Mesodermal cell (in vitro differentiated cells): ENCODE measurements around the gene PDE6H.

ENCODE experiments used
- H3K27ac ChIP-seq: 2 replicates; pipeline ENCODE4 v1.7.0; 2013; ENCODE audit warnings: mild to moderate bottlenecking, low read depth, low read length, moderate library complexity; ENCODE audit not compliant: severe bottlenecking
- H3K36me3 ChIP-seq: 2 replicates; pipeline ENCODE4 v1.7.1; 2013; ENCODE audit warnings: mild to moderate bottlenecking, low read length, moderate library complexity; ENCODE audit not compliant: control insufficient read depth, insufficient read depth
- H3K4me1 ChIP-seq: one replicate; pipeline ENCODE4 v1.7.1; 2013; ENCODE audit warnings: mild to moderate bottlenecking, low read length; ENCODE audit not compliant: insufficient read depth, control insufficient read depth, poor library complexity, severe bottlenecking
- H3K4me3 ChIP-seq: 2 replicates; pipeline ENCODE4 v1.7.0; 2013; ENCODE audit warnings: low read length, control low read depth, mild to moderate bottlenecking; ENCODE audit not compliant: insufficient read depth, poor library complexity, severe bottlenecking; ENCODE audit errors: extremely low read depth
- H3K9me3 ChIP-seq: 2 replicates; pipeline ENCODE4 v1.7.1; 2013; ENCODE audit warnings: mild to moderate bottlenecking, low read length, moderate library complexity; ENCODE audit not compliant: control insufficient read depth
- WGBS, 2 experiments: methylation state at CpG; one replicate each; pipeline ENCODE4 v1.1.5; 2013; ENCODE audit warnings: missing lambda C conversion rate in 2 of 2; ENCODE audit not compliant: insufficient coverage in 2 of 2; 5-methylcytosine and 5-hydroxymethylcytosine counted together

PDE6H gene

DNA sequence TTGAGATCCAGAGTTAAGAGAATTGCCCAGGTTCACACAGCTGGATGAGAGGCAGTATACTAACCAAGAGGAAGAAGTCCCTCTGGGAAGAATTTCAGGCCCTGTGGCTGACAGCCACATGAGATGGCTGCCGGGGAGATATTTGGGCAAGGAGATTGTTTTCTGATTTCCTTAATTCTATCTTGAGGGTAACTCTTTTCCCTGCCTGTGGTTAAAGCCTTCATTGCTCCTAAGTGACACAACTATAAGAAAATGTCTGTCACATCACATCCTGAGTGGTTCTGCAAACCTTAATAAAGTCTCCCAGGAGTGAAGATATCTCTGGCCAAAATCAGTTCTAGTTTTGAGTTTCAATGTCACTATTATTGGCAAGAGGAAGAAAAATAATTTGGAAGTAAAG lies 21.0 kb upstream of the PDE6H start:
- H3K9me3 ChIP-seq: no peaks in the 10 kb centered on the region
- peaks cover 40% of the 10 kb centered on the region for H3K4me1 ChIP-seq
- H3K36me3 ChIP-seq: peaks cover 5% of the 10 kb centered on the region
- peak overlapping the region; percentile 82 for H3K27ac ChIP-seq
- no peak overlapping the region for H3K4me3 ChIP-seq
- WGBS, 2 experiments: 100% methylated on average over 1 of the region's 1 CpG

DNA sequence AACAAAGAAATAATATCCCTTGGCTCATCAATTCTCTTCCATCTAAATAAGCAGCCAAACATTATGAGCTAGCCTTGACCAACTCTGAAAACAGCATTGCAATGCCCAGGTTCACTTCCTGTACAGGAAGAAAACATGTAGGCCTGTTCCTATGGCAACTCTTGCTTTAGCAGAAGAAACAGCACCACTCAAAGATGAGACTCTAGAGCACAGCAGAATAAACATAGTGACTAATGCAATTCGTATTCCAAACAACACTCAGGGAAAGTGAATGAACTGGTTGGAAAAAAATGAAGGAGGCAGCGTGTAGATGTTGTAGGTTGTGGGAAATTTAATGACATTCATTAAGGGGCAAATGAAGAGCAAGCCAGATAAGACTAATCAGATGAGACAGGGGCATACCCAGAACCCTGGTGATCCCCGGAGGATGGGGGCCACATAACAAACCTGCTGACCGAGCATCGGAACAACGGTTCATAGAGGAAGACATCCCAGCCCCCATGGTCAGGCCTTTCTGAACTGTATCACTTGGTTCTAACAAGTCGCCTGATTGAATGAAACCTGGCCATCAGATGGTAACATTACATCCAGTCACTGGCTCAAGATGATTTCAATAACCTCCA lies 20.4 kb upstream of the PDE6H start:
- H3K27ac ChIP-seq: peak overlapping the region; percentile 82
- 90 to 94% methylated on average over 5 to 6 of the region's 7 CpGs for WGBS, 2 experiments

DNA sequence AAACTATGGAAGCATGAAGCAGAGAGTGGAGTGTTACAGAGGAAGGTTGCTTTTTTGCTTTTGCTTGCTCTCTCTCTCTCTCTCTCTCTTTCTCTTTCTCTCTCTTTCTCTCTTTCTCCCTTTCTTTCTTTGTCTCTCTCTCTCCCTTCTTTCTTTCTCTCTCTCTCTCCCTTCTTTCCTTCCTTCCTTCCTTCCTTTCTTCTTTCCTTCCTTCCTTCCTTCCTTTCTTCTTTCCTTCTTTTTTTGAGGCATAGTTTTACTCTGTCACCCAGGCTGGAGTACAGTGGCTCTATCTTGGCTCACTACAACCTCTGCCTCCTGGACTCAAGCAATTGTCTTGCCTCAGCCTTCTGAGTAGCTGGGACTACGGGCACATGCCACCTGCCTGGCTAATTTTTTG lies 19.1 kb upstream of the PDE6H start:
- Histone ChIP-seq H3K36me3 (peaks cover 5% of the 10 kb centered on the region), H3K4me1 (peaks cover 33% of the 10 kb centered on the region), H3K4me3 (no peak overlapping the region), H3K27ac (no peak overlapping the region), H3K9me3 (no peaks in the 10 kb centered on the region)
- 100% methylated on average over 1 of the region's 1 CpG; no CpG with 5 or more reads in 1 of the 2 experiments for WGBS, 2 experiments

More for the DNA sequence above, 20.4 kb upstream of the PDE6H start:
- no peaks in the 10 kb centered on the region for H3K9me3 ChIP-seq
- H3K36me3 ChIP-seq: peaks cover 5% of the 10 kb centered on the region
- H3K4me1 ChIP-seq: peaks cover 40% of the 10 kb centered on the region
- no peak overlapping the region for H3K4me3 ChIP-seq

DNA sequence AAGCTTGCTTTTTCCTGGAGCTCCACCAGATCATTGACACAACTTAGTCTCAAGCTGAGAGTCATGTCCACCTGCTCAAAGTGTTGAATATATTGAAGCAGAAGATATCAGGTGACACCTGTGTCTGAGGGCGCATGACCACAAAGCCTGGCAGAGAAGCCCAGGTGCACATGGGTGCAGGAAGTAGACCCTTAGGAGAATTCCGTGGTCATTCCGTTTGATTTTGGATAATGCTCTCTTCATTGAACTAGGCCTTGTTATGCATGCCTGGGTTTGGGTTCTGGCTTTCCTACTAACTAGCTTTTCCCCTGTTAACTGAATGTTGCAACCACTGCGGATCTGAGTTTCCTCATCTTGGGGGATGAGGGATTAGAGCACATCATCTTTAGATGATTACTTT lies 18.6 kb upstream of the PDE6H start:
- Histone ChIP-seq H3K9me3 (no peaks in the 10 kb centered on the region), H3K36me3 (peaks cover 5% of the 10 kb centered on the region), H3K4me3 (no peak overlapping the region), H3K27ac (no peak overlapping the region), H3K4me1 (peaks cover 27% of the 10 kb centered on the region)
- WGBS, 2 experiments: 95 to 97% methylated on average over 3 to 4 of the region's 4 CpGs

DNA sequence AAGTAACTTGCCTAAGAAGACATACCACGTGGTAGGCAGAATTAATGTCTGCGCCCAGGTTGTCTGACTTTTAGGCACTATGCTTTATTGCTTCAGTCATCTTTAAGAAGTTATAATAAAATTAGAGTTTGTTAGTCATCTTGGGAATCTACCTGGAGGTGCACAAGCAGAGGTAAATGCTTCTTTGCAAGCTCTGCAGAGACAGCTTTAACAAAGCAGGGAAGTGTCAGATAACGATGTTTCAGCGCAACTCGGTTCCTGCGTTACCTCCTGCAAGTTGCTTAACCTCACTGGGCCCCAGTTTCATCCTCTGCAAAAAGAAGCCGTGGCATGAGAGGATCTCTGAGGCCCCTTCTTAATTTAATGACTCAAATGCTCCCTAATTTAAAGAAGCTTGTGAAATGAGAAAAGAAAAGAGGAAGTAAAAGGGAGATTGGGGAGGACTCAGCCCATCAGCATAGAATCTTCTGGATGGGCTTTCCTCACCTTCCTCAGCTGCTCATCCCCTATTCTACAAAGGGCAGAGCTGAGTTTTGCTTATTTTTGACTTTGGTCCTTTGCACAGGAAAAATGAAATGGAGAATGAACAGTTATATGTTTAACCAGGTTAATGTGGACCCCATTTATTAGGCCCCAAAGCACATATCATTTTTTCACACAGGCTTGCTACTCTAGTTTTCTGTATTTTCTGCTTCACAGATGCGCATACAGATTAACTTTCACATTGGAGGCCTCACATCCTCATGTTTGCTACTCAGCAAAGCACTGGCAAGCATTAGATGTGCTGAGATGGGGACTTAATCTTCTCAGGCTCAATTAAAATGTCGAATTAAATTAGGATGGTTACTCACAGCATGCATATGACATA lies 16.6 kb upstream of the PDE6H start:
- H3K27ac ChIP-seq: no peak overlapping the region

DNA sequence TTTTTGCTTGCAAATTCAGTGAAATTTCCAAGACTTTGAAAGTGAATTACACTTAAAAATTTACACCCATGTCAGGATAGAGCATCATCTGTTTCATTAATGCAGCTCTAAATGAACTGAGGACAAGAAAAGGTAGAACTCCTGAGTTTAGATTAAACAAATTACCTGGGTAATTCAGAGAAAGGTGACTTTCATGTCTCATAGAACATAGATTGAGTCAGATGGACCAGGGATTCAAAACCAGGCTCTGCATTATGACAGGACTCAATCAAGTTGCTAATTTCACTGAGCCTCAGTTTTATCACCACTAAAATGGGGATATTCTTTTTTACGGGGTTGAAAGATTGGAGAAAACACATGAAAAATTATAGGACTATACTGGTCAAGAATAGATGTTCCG lies 15.9 kb upstream of the PDE6H start:
- Histone ChIP-seq H3K36me3 (no peaks in the 10 kb centered on the region), H3K4me3 (no peak overlapping the region), H3K9me3 (no peaks in the 10 kb centered on the region), H3K4me1 (peaks cover 22% of the 10 kb centered on the region), H3K27ac (no peak overlapping the region)
- WGBS, 2 experiments: 90% methylated on average over 1 of the region's 2 CpGs; no CpG with 5 or more reads in 1 of the 2 experiments

More for the DNA sequence above, 16.6 kb upstream of the PDE6H start:
- no peaks in the 10 kb centered on the region for H3K9me3 ChIP-seq
- no peaks in the 10 kb centered on the region for H3K36me3 ChIP-seq
- 84 to 92% methylated on average over 4 to 8 of the region's 9 CpGs for WGBS, 2 experiments
- H3K4me3 ChIP-seq: no peak overlapping the region
- peaks cover 22% of the 10 kb centered on the region for H3K4me1 ChIP-seq

DNA sequence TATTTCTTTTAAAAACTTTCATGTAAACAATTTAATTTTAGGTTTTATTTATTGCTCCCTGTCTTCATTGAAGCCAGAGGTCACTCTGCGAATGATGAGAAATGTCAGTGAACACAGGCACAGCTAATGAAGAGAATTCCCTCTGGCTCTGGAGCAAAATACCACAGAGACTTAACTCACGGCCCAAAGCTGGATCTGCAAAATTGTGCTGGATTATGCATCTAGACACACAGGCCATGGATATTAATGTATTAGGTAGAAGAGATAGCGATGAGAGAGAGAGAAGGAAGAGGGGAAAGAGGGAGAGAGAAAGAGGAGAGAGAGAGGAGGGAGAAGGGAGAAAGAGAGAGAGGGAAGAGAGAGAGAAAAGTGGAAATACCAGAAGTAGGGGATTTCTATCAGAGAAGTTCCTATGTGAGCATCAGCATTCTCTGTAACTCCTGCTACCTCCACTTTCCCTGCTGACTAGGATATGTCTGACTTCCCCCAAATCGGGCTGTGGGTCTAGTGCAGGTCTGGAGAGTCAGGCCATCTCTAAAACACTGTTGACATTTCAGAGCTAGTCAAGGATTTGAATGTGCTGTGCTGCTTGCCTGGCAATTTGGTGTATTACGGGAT lies 15.2 kb upstream of the PDE6H start:
- H3K27ac ChIP-seq: no peak overlapping the region
- H3K36me3 ChIP-seq: no peaks in the 10 kb centered on the region
- 91 to 95% methylated on average over 4 of the region's 5 CpGs for WGBS, 2 experiments
- no peaks in the 10 kb centered on the region for H3K9me3 ChIP-seq
- H3K4me3 ChIP-seq: no peak overlapping the region
- H3K4me1 ChIP-seq: peaks cover 20% of the 10 kb centered on the region

DNA sequence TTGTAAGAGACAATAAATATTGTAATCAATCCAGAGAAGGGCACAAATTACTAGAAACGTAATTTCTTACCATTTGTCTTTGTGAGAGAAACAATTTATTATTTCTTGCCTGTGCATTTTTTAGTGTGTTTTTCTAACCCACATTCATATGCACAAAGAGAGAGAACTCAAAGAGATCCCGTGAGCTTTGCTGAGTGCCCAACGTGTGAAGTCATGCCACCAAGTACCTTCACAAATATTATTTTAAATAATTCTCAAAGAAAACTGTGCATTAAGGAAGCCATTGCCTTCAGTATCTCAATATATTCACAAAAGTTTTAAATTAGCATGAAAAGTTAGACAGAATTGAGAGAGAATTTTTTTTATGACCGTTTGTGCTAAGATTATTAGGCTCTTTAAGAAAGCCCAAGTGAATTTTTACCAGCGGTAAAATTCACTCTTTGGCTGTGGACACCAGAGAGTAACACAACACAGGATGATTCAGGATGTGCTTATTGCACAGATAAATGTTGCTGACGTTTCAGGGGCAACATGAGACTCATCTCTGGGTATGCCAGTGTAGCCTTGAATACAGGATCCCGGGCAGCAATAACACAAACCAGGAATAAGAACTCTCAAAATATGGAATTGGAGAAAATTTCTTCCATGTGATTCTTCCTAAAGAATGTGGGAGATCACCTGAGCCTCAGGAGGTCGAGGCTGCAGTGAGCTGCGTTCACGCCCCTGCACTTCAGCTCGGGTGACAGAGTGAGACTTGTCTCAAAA lies 14.3 kb upstream of the PDE6H start:
- Histone ChIP-seq H3K4me1 (peaks cover 17% of the 10 kb centered on the region), H3K27ac (no peak overlapping the region), H3K4me3 (no peak overlapping the region), H3K36me3 (no peaks in the 10 kb centered on the region), H3K9me3 (no peaks in the 10 kb centered on the region)
- WGBS, 2 experiments: 89 to 90% methylated on average over 6 to 7 of the region's 11 CpGs

DNA sequence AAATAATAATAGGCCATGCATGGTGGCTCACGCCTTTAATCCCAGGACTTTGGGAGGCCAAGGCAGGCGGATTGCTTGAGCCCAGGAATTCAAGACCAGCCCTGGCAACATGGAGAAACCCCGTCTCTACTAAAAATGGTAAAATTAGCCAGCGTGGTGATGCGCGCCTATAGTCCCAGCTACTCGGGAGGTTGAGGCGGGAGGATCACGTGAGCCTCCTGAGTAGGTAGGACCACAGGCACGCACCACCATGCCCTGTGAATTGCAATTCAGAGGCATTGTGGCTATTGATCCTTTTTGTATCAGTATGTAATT lies 13.8 kb upstream of the PDE6H start:
- Histone ChIP-seq H3K4me3 (no peak overlapping the region), H3K9me3 (no peaks in the 10 kb centered on the region), H3K4me1 (peaks cover 17% of the 10 kb centered on the region), H3K36me3 (no peaks in the 10 kb centered on the region), H3K27ac (no peak overlapping the region)
- WGBS, 2 experiments: 95 to 96% methylated on average over 9 of the region's 10 CpGs

DNA sequence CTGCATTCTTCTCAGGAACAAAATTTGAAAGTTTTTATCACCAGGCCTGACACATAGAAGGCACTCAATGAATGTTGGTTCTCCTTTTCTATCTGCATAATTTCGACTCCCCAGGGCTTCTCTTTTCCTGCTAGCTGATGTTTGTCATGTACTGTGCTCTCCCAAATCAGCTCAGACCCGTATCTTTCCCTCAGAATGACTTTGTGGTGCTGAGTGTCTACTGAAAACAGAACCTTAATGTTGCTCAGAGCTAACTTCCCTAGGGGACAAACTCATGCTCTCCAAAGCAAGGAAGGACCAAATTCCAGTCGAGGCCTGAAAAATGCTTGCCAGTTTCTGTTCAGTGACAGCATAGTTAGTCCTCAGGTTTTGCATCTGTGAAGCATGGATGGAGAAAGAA lies 13.4 kb upstream of the PDE6H start:
- no peaks in the 10 kb centered on the region for H3K36me3 ChIP-seq
- H3K27ac ChIP-seq: no peak overlapping the region
- H3K4me3 ChIP-seq: no peak overlapping the region
- peaks cover 17% of the 10 kb centered on the region for H3K4me1 ChIP-seq
- WGBS, 2 experiments: 83 to 88% methylated on average over 1 of the region's 3 CpGs
- H3K9me3 ChIP-seq: no peaks in the 10 kb centered on the region
